H1 (cell line): ENCODE results near the gene CCDC7. TPM values are rescaled to one million over a fixed set of nuclear protein-coding genes. Genes with fewer than 3 reads are reported as not detected.

Experiments
- CTCF ChIA-PET: fragments of 300-600 bp; sonication (Branson Sonifier 250); formaldehyde crosslinking; loops from one replicate; lab custom pipeline; 2021; ENCODE audit not compliant: partially characterized antibody; lab: Charles Lee
- POLR2A ChIA-PET: fragments of 300-600 bp; sonication (Branson Sonifier 250); formaldehyde crosslinking; loops from one replicate; lab custom pipeline; 2021; ENCODE audit warnings: inconsistent platforms; ENCODE audit not compliant: partially characterized antibody; lab: Charles Lee
- DNase-seq, 2 experiments: peaks; one replicate each; pipeline versions ENCODE4 v3.0.0 to v3.0.0-alpha.2; 2010 to 2022; ENCODE audit warnings: low spot score in 2 of 2, low read depth in 1 of 2, mixed read lengths in 1 of 2
- FAIRE-seq: peaks from 2 replicates; lab custom pipeline; 2011; peaks lifted over from hg19 to GRCh38; lab: Jason Lieb, UNC
- H2AFZ ChIP-seq: 2 replicates; pipeline ENCODE4 v1.8.1; 2012; ENCODE audit warnings: low read length, inconsistent platforms
- H2AK5ac ChIP-seq: 2 replicates; pipeline ENCODE4 v1.6.1; 2013; ENCODE audit warnings: low read depth, low read length
- H2BK120ac ChIP-seq: replicated peaks from 2 replicates; pipeline ENCODE3; 2013; ENCODE audit warnings: low read depth, low read length, inconsistent platforms
- H2BK12ac ChIP-seq: 2 replicates; pipeline ENCODE4 v1.6.1; 2013; ENCODE audit warnings: low read depth, low read length
- H2BK15ac ChIP-seq: 2 replicates; pipeline ENCODE4 v1.6.1; 2013; ENCODE audit warnings: low read length
- H2BK20ac ChIP-seq: 2 replicates; pipeline ENCODE4 v1.6.1; 2013; ENCODE audit warnings: low read length
- H2BK5ac ChIP-seq: 2 replicates; pipeline ENCODE4 v1.6.1; 2013; ENCODE audit warnings: low read depth, low read length
- H3K14ac ChIP-seq: 2 replicates; pipeline ENCODE4 v1.6.1; 2013; ENCODE audit warnings: inconsistent platforms; ENCODE audit not compliant: insufficient read length
- H3K18ac ChIP-seq: 2 replicates; pipeline ENCODE4 v1.6.1; 2013; ENCODE audit warnings: low read length; ENCODE audit errors: extremely low read depth
- H3K23ac ChIP-seq: 2 replicates; pipeline ENCODE4 v1.6.1; 2013; ENCODE audit warnings: inconsistent platforms; ENCODE audit not compliant: insufficient read length
- H3K23me2 ChIP-seq: 2 replicates; pipeline ENCODE4 v1.6.1; 2013; ENCODE audit warnings: low read depth, low read length
- H3K27ac ChIP-seq: 2 replicates; pipeline ENCODE4 v1.6.1; 2011; ENCODE audit warnings: low read depth, low read length, inconsistent platforms
- H3K27me3 ChIP-seq, 4 experiments: replicated peaks in 1 of 4; 1 replicate in 1 of 4; 2 replicates in 3 of 4; pipeline versions ENCODE4 v1.6.1 to v1.8.1; 2011 to 2013; ENCODE audit warnings: low read length in 3 of 4, mild to moderate bottlenecking in 3 of 4, inconsistent platforms in 2 of 4, mixed read lengths in 2 of 4, moderate library complexity in 1 of 4; ENCODE audit not compliant: control insufficient read depth in 3 of 4, insufficient read depth in 3 of 4; ENCODE audit errors: extremely low read depth in 1 of 4
- H3K36me3 ChIP-seq, 4 experiments: 2 replicates each; pipeline versions ENCODE4 v1.6.1 to v1.8.1; 2011 to 2013; ENCODE audit warnings: mild to moderate bottlenecking in 4 of 4, low read length in 3 of 4, moderate library complexity in 2 of 4, control low read depth in 1 of 4, inconsistent platforms in 1 of 4; ENCODE audit not compliant: insufficient read depth in 4 of 4, control insufficient read depth in 2 of 4
- H3K4ac ChIP-seq: replicated peaks from 2 replicates; pipeline ENCODE3; 2013; ENCODE audit warnings: low read length, low read depth, mixed read lengths, inconsistent platforms; ENCODE audit not compliant: insufficient read length
- H3K4me1 ChIP-seq, 4 experiments: replicated peaks in 1 of 4; 1 replicate in 1 of 4; 2 replicates in 3 of 4; pipeline versions ENCODE4 v1.6.1 to v1.8.1; 2011 to 2013; ENCODE audit warnings: low read length in 3 of 4, inconsistent platforms in 2 of 4, mixed read lengths in 1 of 4; ENCODE audit not compliant: insufficient read depth in 4 of 4, control insufficient read depth in 3 of 4
- H3K4me2 ChIP-seq, 2 experiments: 2 replicates each; pipeline versions ENCODE4 v1.6.1 to v1.8.1; 2011 to 2013; ENCODE audit warnings: low read depth in 2 of 2, low read length in 2 of 2, control low read depth in 1 of 2, inconsistent platforms in 1 of 2, mild to moderate bottlenecking in 1 of 2; ENCODE audit not compliant: insufficient read depth in 1 of 2
- H3K4me3 ChIP-seq, 4 experiments: fragments of 200-600, 300-600 bp in 1 of 4; sonication (generic), shearing (Covaris generic), sonication (Bioruptor Twin) in 1 of 4; 2 replicates each; pipeline versions ENCODE4 v1.5.1 to v1.8.1; 2011 to 2016; ENCODE audit warnings: low read length in 4 of 4, low read depth in 3 of 4, control low read depth in 2 of 4, inconsistent platforms in 2 of 4, mild to moderate bottlenecking in 2 of 4, mixed read lengths in 1 of 4, moderate library complexity in 1 of 4; ENCODE audit not compliant: insufficient read depth in 2 of 4; ENCODE audit errors: extremely low read depth in 1 of 4
- H3K56ac ChIP-seq: replicated peaks from 2 replicates; pipeline ENCODE3; 2013; ENCODE audit warnings: low read depth, mild to moderate bottlenecking, mixed read lengths, low read length, inconsistent platforms; ENCODE audit not compliant: insufficient read length
- H3K79me1 ChIP-seq: 2 replicates; pipeline ENCODE4 v1.6.1; 2013; ENCODE audit warnings: low read depth, low read length, control low read depth
- H3K79me2 ChIP-seq, 2 experiments: 2 replicates each; pipeline versions ENCODE4 v1.6.1 to v1.8.1; 2012 to 2013; ENCODE audit warnings: low read length in 2 of 2, mild to moderate bottlenecking in 2 of 2, inconsistent platforms in 1 of 2; ENCODE audit not compliant: insufficient read depth in 2 of 2, control insufficient read depth in 1 of 2
- H3K9ac ChIP-seq, 4 experiments: replicated peaks in 1 of 4; 1 replicate in 1 of 4; 2 replicates in 3 of 4; pipeline versions ENCODE4 v1.6.1 to v1.8.1; 2011 to 2013; ENCODE audit warnings: low read depth in 3 of 4, low read length in 3 of 4, control low read depth in 2 of 4, mild to moderate bottlenecking in 2 of 4, moderate library complexity in 2 of 4, inconsistent platforms in 1 of 4; ENCODE audit errors: extremely low read depth in 1 of 4
- H3K9me3 ChIP-seq, 2 experiments: 2 replicates each; pipeline versions ENCODE4 v1.6.1 to v1.8.1; 2012 to 2013; ENCODE audit warnings: mild to moderate bottlenecking in 2 of 2, moderate library complexity in 2 of 2, control low read depth in 1 of 2, inconsistent platforms in 1 of 2, low read depth in 1 of 2, low read length in 1 of 2, mixed read lengths in 1 of 2; ENCODE audit not compliant: insufficient read depth in 2 of 2
- H4K20me1 ChIP-seq, 2 experiments: replicated peaks in 1 of 2; 2 replicates each; pipeline versions ENCODE3 to v1.8.1; 2011 to 2013; ENCODE audit warnings: inconsistent platforms in 2 of 2, low read length in 2 of 2, mild to moderate bottlenecking in 1 of 2; ENCODE audit not compliant: insufficient read depth in 2 of 2, control insufficient read depth in 1 of 2
- H4K5ac ChIP-seq: 2 replicates; pipeline ENCODE4 v1.6.1; 2013; ENCODE audit warnings: low read length, low read depth, mixed read lengths, inconsistent platforms; ENCODE audit not compliant: insufficient read length
- H4K8ac ChIP-seq: 2 replicates; pipeline ENCODE4 v1.8.0; 2013; ENCODE audit warnings: mild to moderate bottlenecking, moderate library complexity, low read length, inconsistent platforms; ENCODE audit not compliant: insufficient read depth; ENCODE audit errors: extremely low read depth
- H4K91ac ChIP-seq: replicated peaks from 2 replicates; pipeline ENCODE3; 2013; ENCODE audit warnings: low read length, mixed read lengths, inconsistent platforms; ENCODE audit not compliant: insufficient read length
- ASH2L ChIP-seq: fragments of 200-600, 300-600 bp; sonication (generic); IDR thresholded peaks from one replicate; pipeline ENCODE4 v1.7.1; 2017; ENCODE audit warnings: low read length
- CBX5 ChIP-seq: fragments of 300-800, 300-1000 bp; sonication (generic); IDR thresholded peaks from 2 replicates; pipeline ENCODE4 v1.7.1; 2016; ENCODE audit warnings: antibody characterized with exemption, low read length, low read depth
- CHD1 ChIP-seq: IDR thresholded peaks from 2 replicates; pipeline ENCODE4 v1.6.1; 2012; ENCODE audit warnings: low read depth, low read length, improper control_type of control experiment
- GABPA ChIP-seq: IDR thresholded peaks from 2 replicates; pipeline ENCODE4 v1.6.1; 2011; ENCODE audit warnings: mild to moderate bottlenecking, low read length, moderate library complexity, borderline replicate concordance; ENCODE audit not compliant: insufficient read depth
- HDAC6 ChIP-seq: IDR thresholded peaks from one replicate; pipeline ENCODE4 v1.7.1; 2012; ENCODE audit warnings: low read depth, mild to moderate bottlenecking, inconsistent platforms, low read length, moderate library complexity
- NANOG ChIP-seq: IDR thresholded peaks from 2 replicates; pipeline ENCODE4 v1.6.1; 2011; ENCODE audit warnings: low read length, low read depth, mild to moderate bottlenecking, inconsistent platforms; ENCODE audit not compliant: insufficient read depth, poor library complexity, severe bottlenecking
- POU5F1 ChIP-seq: IDR thresholded peaks from 2 replicates; pipeline ENCODE4 v1.6.1; 2011; ENCODE audit warnings: low read depth, mild to moderate bottlenecking, low read length, moderate library complexity
- SAP30 ChIP-seq: fragments of 300-600 bp; sonication (generic); IDR thresholded peaks from 2 replicates; pipeline ENCODE4 v1.7.1; 2012; ENCODE audit warnings: low read length, moderate library complexity, mild to moderate bottlenecking, inconsistent platforms; ENCODE audit not compliant: insufficient read depth, insufficient replicate concordance
- SRF ChIP-seq: IDR thresholded peaks from 2 replicates; pipeline ENCODE4 v1.6.1; 2011; ENCODE audit warnings: mild to moderate bottlenecking, low read depth, low read length, moderate library complexity
- WGBS, 2 experiments: shearing (Covaris generic) in 1 of 2; methylation state at CpG; one replicate each; pipeline versions ENCODE4 v1.1.6 to v1.1.7; 2013 to 2015; ENCODE audit warnings: low lambda C conversion rate in 2 of 2, mixed read lengths in 2 of 2, inconsistent platforms in 1 of 2, low coverage in 1 of 2, missing lambda C conversion rate in 1 of 2; ENCODE audit not compliant: insufficient replicate concordance in 2 of 2, insufficient coverage in 1 of 2, insufficient read length in 1 of 2; ENCODE audit errors: extremely low coverage in 1 of 2, missing lambda C conversion rate in 1 of 2; 5-methylcytosine and 5-hydroxymethylcytosine counted together
- polyA plus RNA-seq, 7 experiments: library from polyadenylated mRNA; depleted of rRNA in 3 of 7; stranded (reverse) in 5 of 7; unstranded in 2 of 7; fragments of >200 nt in 5 of 7; fragments of 200-250 nt in 2 of 7; gene quantifications; 1 replicate in 5 of 7; 2 replicates in 1 of 7; 4 replicates in 1 of 7; pipeline versions ENCODE4 v1.2.1 to v1.2.3, GENCODE V29; 2011 to 2013; ENCODE audit warnings: missing spikeins in 2 of 7, mixed read lengths in 2 of 7
- total RNA-seq: library from RNA; stranded (reverse); fragmentation: NEBNext Ultra II Directional; extraction: Animal tissue kit (Norgen Biotek cat#: 25700); gene quantifications from 2 replicates; pipeline ENCODE4 v1.2.1, GENCODE V29; 2021
- TF ChIP-seq, protein P1 (sequence below): IDR thresholded peaks from 2 replicates; pipeline ENCODE4 v1.6.1; 2011; ENCODE audit warnings: low read length, improper control_type of control experiment
- TF ChIP-seq, protein P2 (sequence below): IDR thresholded peaks from 2 replicates; pipeline ENCODE4 v1.6.1; 2011; ENCODE audit warnings: low read depth, mild to moderate bottlenecking, low read length; ENCODE audit not compliant: insufficient read depth
- TF ChIP-seq, protein P3 (sequence below): IDR thresholded peaks from 2 replicates; pipeline ENCODE4 v1.6.1; 2012; ENCODE audit warnings: inconsistent platforms

Gene CCDC7
- total and polyA plus RNA-seq, 2 of the 8 experiments (the other 6 are each of a cell fraction or from before 2014, with no cell fraction given), result 0.18 to 0.74 TPM

DNA sequence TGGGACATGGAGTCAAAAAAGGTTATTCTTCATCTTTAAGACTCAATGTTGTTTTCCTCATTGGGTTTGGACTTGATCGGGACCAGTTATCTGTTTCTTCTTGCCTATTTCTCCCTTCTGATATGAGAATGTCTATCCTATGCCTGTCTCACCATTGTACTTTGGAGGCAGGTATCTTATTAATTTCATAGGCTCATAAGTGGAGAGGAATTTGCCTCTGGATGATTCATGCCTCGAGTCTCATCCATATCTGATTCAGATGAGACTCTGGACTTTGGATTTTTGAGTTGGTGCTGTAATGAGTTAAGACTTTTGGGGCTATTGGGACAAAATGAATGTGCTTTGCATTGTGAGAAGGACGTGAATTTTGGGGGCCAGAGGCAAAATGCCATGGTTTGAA, 36.2 kb upstream of the CCDC7 start:
- 92% methylated on average over 3 of the region's 3 CpGs; no CpG with 5 or more reads in 1 of the 2 experiments for WGBS, 2 experiments
- no peak overlapping the region for H2BK120ac ChIP-seq
- no peaks in the 10 kb centered on the region for H3K9me3 ChIP-seq
- H3K23ac ChIP-seq, result no peak overlapping the region
- no peaks in the 10 kb centered on the region for H3K79me2 ChIP-seq
- no peak overlapping the region for H4K91ac ChIP-seq
- no peak overlapping the region for H3K27ac ChIP-seq
- no peak overlapping the region for H3K4ac ChIP-seq
- H3K18ac ChIP-seq, result no peak overlapping the region
- ChIA-PET CTCF (interaction anchor here (1.0 kb wide), 1 partner anchor 12 kb away, joined by 3 read pairs; no protein-coding TSS in a partner anchor), POLR2A (no interaction called here)
- H2BK12ac ChIP-seq, result no peak overlapping the region
- no peaks in the 10 kb centered on the region for H3K4me1 ChIP-seq
- H3K4me2 ChIP-seq, result no peak overlapping the region
- H2AK5ac ChIP-seq, result no peak overlapping the region
- no peak overlapping the region for H2BK5ac ChIP-seq
- no peak for TF ChIP-seq CHD1
- TF ChIP-seq SRF, result no peak
- no peak for TF ChIP-seq GABPA
- TF ChIP-seq, protein P1, sequence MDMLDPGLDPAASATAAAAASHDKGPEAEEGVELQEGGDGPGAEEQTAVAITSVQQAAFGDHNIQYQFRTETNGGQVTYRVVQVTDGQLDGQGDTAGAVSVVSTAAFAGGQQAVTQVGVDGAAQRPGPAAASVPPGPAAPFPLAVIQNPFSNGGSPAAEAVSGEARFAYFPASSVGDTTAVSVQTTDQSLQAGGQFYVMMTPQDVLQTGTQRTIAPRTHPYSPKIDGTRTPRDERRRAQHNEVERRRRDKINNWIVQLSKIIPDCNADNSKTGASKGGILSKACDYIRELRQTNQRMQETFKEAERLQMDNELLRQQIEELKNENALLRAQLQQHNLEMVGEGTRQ, result no peak
- TF ChIP-seq ASH2L, result no peak
- no peak for TF ChIP-seq HDAC6
- TF ChIP-seq NANOG, result no peak
- TF ChIP-seq, protein P2, sequence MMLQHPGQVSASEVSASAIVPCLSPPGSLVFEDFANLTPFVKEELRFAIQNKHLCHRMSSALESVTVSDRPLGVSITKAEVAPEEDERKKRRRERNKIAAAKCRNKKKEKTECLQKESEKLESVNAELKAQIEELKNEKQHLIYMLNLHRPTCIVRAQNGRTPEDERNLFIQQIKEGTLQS, result no peak
- no peak for TF ChIP-seq POU5F1
- TF ChIP-seq, protein P3, sequence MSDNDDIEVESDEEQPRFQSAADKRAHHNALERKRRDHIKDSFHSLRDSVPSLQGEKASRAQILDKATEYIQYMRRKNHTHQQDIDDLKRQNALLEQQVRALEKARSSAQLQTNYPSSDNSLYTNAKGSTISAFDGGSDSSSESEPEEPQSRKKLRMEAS, result no peak
- no peak for TF ChIP-seq SAP30
- no peak for TF ChIP-seq CBX5
- H3K23me2 ChIP-seq, result no peaks in the 10 kb centered on the region
- H3K27me3 ChIP-seq, result no peaks in the 10 kb centered on the region
- no peaks in the 10 kb centered on the region for H4K20me1 ChIP-seq
- FAIRE-seq, result no peak
- H2AFZ ChIP-seq, result no peak overlapping the region
- H4K5ac ChIP-seq, result no peak overlapping the region
- no peak overlapping the region for H4K8ac ChIP-seq
- no peak overlapping the region for H3K9ac ChIP-seq
- H3K14ac ChIP-seq, result no peak overlapping the region
- no peak for DNase-seq
- H3K36me3 ChIP-seq, result no peaks in the 10 kb centered on the region
- H3K4me3 ChIP-seq, result no peak overlapping the region
- H3K56ac ChIP-seq, result no peak overlapping the region
- no peaks in the 10 kb centered on the region for H3K79me1 ChIP-seq
- H2BK20ac ChIP-seq, result no peak overlapping the region
- H2BK15ac ChIP-seq, result no peak overlapping the region
